GM19035 (cell line): ENCODE results near the gene TMC1.

Source experiments
- ATAC-seq: cut with Tn5 transposase; IDR thresholded peaks from one replicate; pipeline ENCODE4 v1.9.1; 2021; ENCODE audit not compliant: unreplicated experiment

TMC1 gene

GRCh38 chr9:72600671-72601070 is 79.3 kb downstream of the TMC1 start:
- ATAC-seq, result no peak

GRCh38 chr9:72601615-72602014 is 80.2 kb downstream of the TMC1 start:
- no peak for ATAC-seq

- no peak for ATAC-seq
Measured at GRCh38 chr9:72612449-72612848, 91.0 kb downstream of the TMC1 start.

GRCh38 chr9:72614067-72614466 is 92.7 kb downstream of the TMC1 start:
- no peak for ATAC-seq

GRCh38 chr9:72615931-72616330 is 94.5 kb downstream of the TMC1 start:
- no peak for ATAC-seq

GRCh38 chr9:72618811-72619210 is 97.4 kb downstream of the TMC1 start:
- ATAC-seq, result no peak

- ATAC-seq, result no peak
Measured at GRCh38 chr9:72622186-72622585, 100.8 kb downstream of the TMC1 start.

GRCh38 chr9:72623156-72623555 is 101.7 kb downstream of the TMC1 start:
- ATAC-seq, result no peak

- no peak for ATAC-seq
Measured at GRCh38 chr9:72627147-72627546, 105.7 kb downstream of the TMC1 start.

GRCh38 chr9:72627956-72628540 is 106.6 kb downstream of the TMC1 start:
- no peak for ATAC-seq

- no peak for ATAC-seq
Measured at GRCh38 chr9:72633966-72634365, 112.6 kb downstream of the TMC1 start.

- ATAC-seq, result peak; percentile 97
Measured at GRCh38 chr9:72635197-72635596, 113.8 kb downstream of the TMC1 start.

- no peak for ATAC-seq
Measured at GRCh38 chr9:72636621-72637020, 115.2 kb downstream of the TMC1 start.

- ATAC-seq, result no peak
Measured at GRCh38 chr9:72643651-72644050, 122.2 kb downstream of the TMC1 start.

GRCh38 chr9:72646061-72646460 is 124.7 kb downstream of the TMC1 start:
- ATAC-seq, result no peak

GRCh38 chr9:72648324-72649126 is 127.1 kb downstream of the TMC1 start:
- ATAC-seq, result no peak

GRCh38 chr9:72649127-72649442 is 127.7 kb downstream of the TMC1 start:
- ATAC-seq, result no peak

- no peak for ATAC-seq
Measured at GRCh38 chr9:72650206-72650605, 128.8 kb downstream of the TMC1 start.

- ATAC-seq, result no peak
Measured at GRCh38 chr9:72656021-72656420, 134.6 kb downstream of the TMC1 start.

- ATAC-seq, result no peak
Measured at GRCh38 chr9:72657023-72657422, 135.6 kb downstream of the TMC1 start.

GRCh38 chr9:72658703-72659102 is 137.3 kb downstream of the TMC1 start:
- ATAC-seq, result no peak

GRCh38 chr9:72661401-72662135 is 140.2 kb downstream of the TMC1 start:
- ATAC-seq, result no peak
